Peyer's patch (tissue), 4 donors: ENCODE results near the gene MMP17.

ENCODE experiments used
- CTCF ChIP-seq, 6 experiments: fragments of 450-650 bp in 4 of 6; fragments of 200-600 bp in 2 of 6; sonication (generic) in 1 of 6; IDR thresholded peaks; one replicate each; pipeline ENCODE4 v1.5.1; 2017 to 2019; ENCODE audit warnings: antibody characterized with exemption in 6 of 6, mild to moderate bottlenecking in 3 of 6, moderate library complexity in 1 of 6
- POLR2A ChIP-seq, 2 donors: fragments of 450-650 bp; IDR thresholded peaks; one replicate each; pipeline ENCODE4 v1.5.1; 2017; ENCODE audit warnings: antibody characterized with exemption in 2 of 2, mild to moderate bottlenecking in 2 of 2, moderate library complexity in 2 of 2

GRCh38 chr12:131796411-131796736, 31.8 kb upstream of the MMP17 start:
- TF ChIP-seq CTCF (IDR thresholded peaks at IDR 0.05) = no peak
- no peak for TF ChIP-seq POLR2A (IDR thresholded peaks at IDR 0.05)
